ENCODE data around the gene HS3ST6. TPM values are rescaled to one million over a fixed set of nuclear protein-coding genes. Genes with fewer than 3 reads are reported as not detected.
"Not testable (repeated sequence)": the region's sequence is repeated elsewhere in the genome, so short reads cannot be mapped to it uniquely, and the experiment has no call there.

The HS3ST6 gene
- total RNA-seq, 2 donors from 2014 or later, result not detected

DNA sequence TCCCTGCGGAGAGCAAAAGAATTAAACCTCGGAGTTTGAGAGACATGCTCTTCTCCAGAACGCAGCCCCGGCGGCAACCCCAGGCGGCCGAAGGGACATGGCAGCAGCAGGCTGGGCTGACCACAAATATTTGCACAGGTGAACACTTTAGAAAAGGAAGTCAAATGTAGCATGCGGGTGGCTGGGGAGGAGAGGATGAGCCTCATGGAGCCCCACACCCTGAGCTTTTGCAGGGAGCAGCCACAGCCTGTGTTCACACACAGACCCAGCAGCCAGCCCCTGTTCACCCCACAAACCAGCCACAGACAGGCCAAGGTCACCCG is 17.8 kb downstream of the HS3ST6 start:
- H3K9me3 ChIP-seq, result no peaks in the 10 kb centered on the region
- H3K4me1 ChIP-seq (ENCODE audit: control insufficient read depth in 1 of 2, low read depth in 2 of 2), result no peaks in the 10 kb centered on the region
- no peak overlapping the region for H3K27ac ChIP-seq
- H3K36me3 ChIP-seq, result no peaks in the 10 kb centered on the region
- no peak overlapping the region for H3K4me3 ChIP-seq
- ATAC-seq (ENCODE audit: insufficient number of reproducible peaks, low FRiP score, low read depth), result no peak
- DNase-seq (ENCODE audit: low spot score), result no peak
- TF ChIP-seq, protein P1, sequence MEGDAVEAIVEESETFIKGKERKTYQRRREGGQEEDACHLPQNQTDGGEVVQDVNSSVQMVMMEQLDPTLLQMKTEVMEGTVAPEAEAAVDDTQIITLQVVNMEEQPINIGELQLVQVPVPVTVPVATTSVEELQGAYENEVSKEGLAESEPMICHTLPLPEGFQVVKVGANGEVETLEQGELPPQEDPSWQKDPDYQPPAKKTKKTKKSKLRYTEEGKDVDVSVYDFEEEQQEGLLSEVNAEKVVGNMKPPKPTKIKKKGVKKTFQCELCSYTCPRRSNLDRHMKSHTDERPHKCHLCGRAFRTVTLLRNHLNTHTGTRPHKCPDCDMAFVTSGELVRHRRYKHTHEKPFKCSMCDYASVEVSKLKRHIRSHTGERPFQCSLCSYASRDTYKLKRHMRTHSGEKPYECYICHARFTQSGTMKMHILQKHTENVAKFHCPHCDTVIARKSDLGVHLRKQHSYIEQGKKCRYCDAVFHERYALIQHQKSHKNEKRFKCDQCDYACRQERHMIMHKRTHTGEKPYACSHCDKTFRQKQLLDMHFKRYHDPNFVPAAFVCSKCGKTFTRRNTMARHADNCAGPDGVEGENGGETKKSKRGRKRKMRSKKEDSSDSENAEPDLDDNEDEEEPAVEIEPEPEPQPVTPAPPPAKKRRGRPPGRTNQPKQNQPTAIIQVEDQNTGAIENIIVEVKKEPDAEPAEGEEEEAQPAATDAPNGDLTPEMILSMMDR (IDR thresholded peaks at IDR 0.05), result no peak
- no peaks in the 10 kb centered on the region for H3K27me3 ChIP-seq (replicated peaks; ENCODE audit: insufficient read depth)

DNA sequence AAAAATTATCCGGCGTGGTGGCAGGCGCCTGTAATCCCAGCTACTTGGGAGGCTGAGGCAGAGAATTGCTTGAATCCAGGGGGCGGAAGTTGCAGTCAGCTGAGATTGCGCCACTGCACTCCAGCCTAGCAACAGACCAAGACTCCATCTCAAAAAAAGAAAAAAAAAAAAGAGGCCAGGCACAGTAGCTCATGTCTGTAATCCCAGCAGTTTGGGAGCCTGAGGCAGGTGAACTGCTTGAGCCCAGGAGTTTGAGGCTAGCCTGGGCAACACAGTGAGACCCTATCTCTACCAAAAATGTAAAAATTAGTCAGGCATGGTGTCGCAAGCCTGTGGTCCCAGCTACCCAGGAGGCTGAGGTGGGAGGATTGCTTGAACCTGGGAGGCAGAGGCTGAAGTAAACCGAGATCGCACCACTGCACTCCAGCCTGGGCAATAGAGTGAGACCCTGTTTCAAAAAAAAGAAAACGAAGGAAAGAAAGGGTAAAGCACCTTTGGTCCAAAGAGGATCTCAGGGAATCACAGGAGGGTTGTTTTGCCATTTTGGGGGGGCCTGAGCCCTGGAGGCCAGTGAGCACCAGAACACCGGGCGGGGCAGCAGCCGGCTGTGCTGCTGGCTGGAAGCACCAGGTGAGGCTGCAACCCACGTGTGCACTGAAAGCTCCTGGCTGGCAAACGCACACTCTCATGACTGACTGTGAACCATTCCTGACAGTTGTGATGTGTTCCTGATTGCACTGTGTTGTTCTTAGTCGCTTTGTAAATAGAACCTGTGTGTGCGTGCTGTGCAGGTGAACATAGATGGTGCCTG is 18.4 kb downstream of the HS3ST6 start:
- TF ChIP-seq, protein P1 (IDR thresholded peaks at IDR 0.05), result no peak
- Histone ChIP-seq H3K27ac (no peak overlapping the region), H3K9me3 (no peaks in the 10 kb centered on the region), H3K4me3 (no peak overlapping the region), H3K36me3 (no peaks in the 10 kb centered on the region), H3K4me1 (ENCODE audit: control insufficient read depth in 1 of 2, low read depth in 2 of 2) (no peaks in the 10 kb centered on the region), H3K27me3 (replicated peaks; ENCODE audit: insufficient read depth) (no peaks in the 10 kb centered on the region)
- ATAC-seq (ENCODE audit: insufficient number of reproducible peaks, low FRiP score, low read depth), result no peak
- DNase-seq (ENCODE audit: low spot score), result no peak

DNA sequence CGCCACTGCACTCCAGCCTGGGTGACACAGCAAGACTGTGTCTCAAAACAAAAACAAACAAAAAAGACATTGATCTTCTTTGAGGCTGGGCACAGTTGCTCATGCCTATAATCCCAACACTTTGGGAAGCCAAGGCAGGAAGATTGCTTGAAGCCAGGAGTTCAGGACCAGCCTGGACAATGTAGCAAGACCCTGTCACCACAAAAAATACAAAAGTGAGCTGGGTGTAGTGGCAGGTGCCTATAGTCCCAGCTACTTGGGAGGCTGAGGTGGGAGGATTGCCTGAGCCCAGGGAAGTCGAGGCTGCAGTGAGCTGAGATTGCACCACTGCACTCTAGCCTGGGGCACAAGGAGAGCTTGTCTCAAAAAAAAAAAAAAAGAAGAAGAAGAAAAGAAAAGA is 20.5 kb downstream of the HS3ST6 start:
- H3K27me3 ChIP-seq (replicated peaks; ENCODE audit: insufficient read depth); H3K9me3 ChIP-seq; H3K4me3 ChIP-seq; ATAC-seq (ENCODE audit: insufficient number of reproducible peaks, low FRiP score, low read depth); H3K36me3 ChIP-seq; H3K27ac ChIP-seq; DNase-seq (ENCODE audit: low spot score); H3K4me1 ChIP-seq (ENCODE audit: control insufficient read depth in 1 of 2, low read depth in 2 of 2): not testable (repeated sequence)

DNA sequence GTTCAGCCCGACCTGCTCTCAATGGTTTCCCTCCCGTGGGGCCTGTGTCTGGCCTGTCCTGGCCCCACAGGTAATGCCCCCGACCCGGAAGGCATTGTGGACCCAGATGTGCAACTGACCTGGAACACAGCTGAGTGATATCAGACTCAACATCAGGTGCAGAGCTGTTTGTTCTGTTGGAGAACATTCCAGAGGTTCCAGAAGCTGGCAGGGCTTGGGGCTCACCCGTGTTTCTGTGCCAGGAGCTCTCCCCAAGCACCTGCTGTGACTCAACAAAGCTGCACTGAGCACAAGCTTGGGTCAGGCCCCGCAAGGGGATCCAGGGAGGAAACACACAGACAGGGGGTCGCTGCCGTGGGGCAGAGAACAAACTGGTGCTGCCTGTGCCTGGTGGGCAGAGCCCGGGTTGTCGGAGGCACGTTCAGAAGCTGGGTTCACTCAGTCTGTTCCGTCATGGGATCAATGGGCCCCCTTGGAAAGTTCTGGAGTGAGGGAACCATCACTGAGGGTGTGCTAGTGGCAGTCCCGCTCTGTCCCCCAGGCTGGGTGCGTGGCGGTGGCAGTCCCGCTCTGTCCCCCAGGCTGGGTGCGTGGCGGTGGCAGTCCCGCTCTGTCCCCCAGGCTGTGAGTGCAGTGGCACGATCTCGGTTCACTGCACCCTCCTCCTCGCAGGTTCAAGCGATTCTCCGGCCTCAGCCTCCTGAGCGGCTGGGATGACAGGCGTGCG is 22.1 kb downstream of the HS3ST6 start:
- Histone ChIP-seq H3K27me3 (replicated peaks; ENCODE audit: insufficient read depth) (no peaks in the 10 kb centered on the region), H3K36me3 (no peaks in the 10 kb centered on the region), H3K27ac (no peak overlapping the region), H3K4me3 (no peak overlapping the region), H3K9me3 (no peaks in the 10 kb centered on the region), H3K4me1 (ENCODE audit: control insufficient read depth in 1 of 2, low read depth in 2 of 2) (no peaks in the 10 kb centered on the region)
- ATAC-seq (ENCODE audit: insufficient number of reproducible peaks, low FRiP score, low read depth), result no peak
- TF ChIP-seq, protein P1 (IDR thresholded peaks at IDR 0.05), result no peak
- no peak for DNase-seq (ENCODE audit: low spot score)

DNA sequence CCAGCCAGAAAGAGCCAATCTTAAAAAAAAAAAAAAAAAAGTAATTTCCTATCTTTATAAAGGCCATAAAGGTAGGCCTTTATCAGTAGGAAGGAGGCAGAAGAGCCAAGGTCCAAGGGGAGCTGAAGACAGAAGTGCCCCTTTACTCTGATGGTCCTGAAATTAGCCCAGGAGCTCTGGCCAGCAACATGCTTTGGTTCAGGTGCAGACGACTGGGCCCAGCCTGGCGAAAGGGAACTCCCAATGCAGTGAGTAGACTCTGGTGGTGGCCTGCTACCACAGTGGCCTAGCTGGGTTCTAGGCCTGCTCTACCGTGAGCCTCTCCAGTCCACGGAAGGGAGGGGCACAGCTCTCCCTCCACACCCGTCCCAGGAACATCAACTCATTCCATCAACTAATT is 23.1 kb downstream of the HS3ST6 start:
- Histone ChIP-seq H3K36me3 (no peaks in the 10 kb centered on the region), H3K27me3 (replicated peaks; ENCODE audit: insufficient read depth) (no peaks in the 10 kb centered on the region), H3K9me3 (no peaks in the 10 kb centered on the region), H3K4me3 (no peak overlapping the region), H3K4me1 (ENCODE audit: control insufficient read depth in 1 of 2, low read depth in 2 of 2) (no peaks in the 10 kb centered on the region), H3K27ac (no peak overlapping the region)
- ATAC-seq (ENCODE audit: insufficient number of reproducible peaks, low FRiP score, low read depth) (no peak), DNase-seq (ENCODE audit: low spot score) (no peak)
- TF ChIP-seq, protein P1 (IDR thresholded peaks at IDR 0.05), result no peak
